Astrocyte of the cerebellum (primary cell): ENCODE results near the gene GPD1.

ENCODE experiments used
- DNase-seq: peaks from one replicate; pipeline ENCODE4 v3.0.0-alpha.2; 2011; ENCODE audit warnings: low read depth
- H3K4me3 ChIP-seq: 2 replicates; pipeline ENCODE4 v1.5.1; 2011; ENCODE audit warnings: mild to moderate bottlenecking, low read depth, low read length, moderate library complexity
- in situ Hi-C: cut with HindIII; loops from 2 replicates; pipeline ENCODE4 v1.10.0; 2017; ENCODE audit warnings: low sequenced_read_pairs
- TF ChIP-seq, protein P1 (sequence below): IDR thresholded peaks from 2 replicates; pipeline ENCODE4 v1.5.1; 2012; ENCODE audit warnings: low read length, low read depth, moderate library complexity, mild to moderate bottlenecking; ENCODE audit errors: missing control alignments

The GPD1 gene

DNA sequence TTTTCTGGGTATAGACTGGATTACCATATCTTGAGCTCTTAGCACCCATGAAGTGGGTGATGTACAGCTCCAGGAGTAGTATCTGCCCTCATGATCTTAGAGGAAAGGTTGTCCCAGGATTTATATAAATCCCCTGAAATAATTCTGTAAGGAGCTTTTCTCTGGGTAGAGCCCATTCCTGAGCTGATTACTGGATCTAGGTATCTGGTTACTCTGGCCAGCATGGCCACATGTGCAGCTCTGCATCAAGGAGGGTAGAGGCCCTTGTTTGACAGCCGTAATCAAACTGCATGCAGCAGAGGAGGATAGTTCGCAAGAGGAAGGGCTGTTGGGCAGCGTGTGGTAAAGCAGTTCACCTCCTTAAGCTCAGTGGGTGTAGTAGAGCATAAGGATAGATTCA, 16.7 kb downstream of the GPD1 start:
- in situ Hi-C loops: no loop called here
- TF ChIP-seq, protein P1, sequence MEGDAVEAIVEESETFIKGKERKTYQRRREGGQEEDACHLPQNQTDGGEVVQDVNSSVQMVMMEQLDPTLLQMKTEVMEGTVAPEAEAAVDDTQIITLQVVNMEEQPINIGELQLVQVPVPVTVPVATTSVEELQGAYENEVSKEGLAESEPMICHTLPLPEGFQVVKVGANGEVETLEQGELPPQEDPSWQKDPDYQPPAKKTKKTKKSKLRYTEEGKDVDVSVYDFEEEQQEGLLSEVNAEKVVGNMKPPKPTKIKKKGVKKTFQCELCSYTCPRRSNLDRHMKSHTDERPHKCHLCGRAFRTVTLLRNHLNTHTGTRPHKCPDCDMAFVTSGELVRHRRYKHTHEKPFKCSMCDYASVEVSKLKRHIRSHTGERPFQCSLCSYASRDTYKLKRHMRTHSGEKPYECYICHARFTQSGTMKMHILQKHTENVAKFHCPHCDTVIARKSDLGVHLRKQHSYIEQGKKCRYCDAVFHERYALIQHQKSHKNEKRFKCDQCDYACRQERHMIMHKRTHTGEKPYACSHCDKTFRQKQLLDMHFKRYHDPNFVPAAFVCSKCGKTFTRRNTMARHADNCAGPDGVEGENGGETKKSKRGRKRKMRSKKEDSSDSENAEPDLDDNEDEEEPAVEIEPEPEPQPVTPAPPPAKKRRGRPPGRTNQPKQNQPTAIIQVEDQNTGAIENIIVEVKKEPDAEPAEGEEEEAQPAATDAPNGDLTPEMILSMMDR: no peak
- no peak for DNase-seq
- no peak overlapping the region for H3K4me3 ChIP-seq

GRCh38 chr12:50120953-50121352, 17.1 kb downstream of the GPD1 start:
- H3K4me3 ChIP-seq: no peak overlapping the region
- DNase-seq: no peak
- TF ChIP-seq, protein P1: no peak
- in situ Hi-C loops: no loop called here

DNA sequence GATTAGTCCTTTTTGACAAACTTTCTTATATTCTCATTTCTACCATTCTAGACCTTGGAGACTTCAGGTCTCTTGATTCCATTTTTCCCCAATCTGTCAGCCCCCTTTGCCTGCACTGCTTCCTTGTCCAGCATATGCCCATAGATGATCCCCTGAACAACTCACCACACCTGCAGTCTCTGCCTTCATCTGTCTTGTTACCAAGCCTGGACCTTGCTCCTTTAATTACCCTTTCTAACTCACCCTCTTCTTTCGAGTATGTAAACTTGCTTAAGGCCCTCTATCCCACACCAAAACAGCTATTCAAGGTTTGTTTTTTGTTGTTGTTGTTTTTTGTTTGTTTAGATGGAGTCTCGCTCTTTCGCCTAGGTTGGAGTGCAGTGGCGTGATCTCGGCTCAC, 17.8 kb downstream of the GPD1 start:
- in situ Hi-C loops: no loop called here
- no peak for DNase-seq
- no peak overlapping the region for H3K4me3 ChIP-seq
- TF ChIP-seq, protein P1: no peak

DNA sequence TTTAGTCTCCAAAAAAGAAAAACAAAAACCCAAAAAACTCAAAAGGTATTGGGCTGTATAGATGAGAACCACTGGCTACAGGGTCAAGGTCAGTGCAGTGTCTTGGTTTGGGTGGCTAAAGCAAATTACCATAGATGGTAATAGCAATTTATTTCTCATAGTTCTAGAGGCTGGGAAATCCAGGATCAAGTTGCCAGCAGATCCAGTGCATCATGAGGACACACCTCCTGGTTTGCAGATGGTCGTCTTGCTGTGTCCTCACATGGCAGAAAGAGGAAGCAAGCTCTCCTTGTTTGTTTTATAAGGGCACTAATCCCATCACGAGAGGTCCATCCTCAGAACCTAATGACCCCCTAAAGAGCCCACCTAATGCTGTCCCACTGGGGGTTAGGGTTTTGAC, 19.4 kb downstream of the GPD1 start:
- TF ChIP-seq, protein P1: no peak
- in situ Hi-C loops: no loop called here
- no peak for DNase-seq

DNA sequence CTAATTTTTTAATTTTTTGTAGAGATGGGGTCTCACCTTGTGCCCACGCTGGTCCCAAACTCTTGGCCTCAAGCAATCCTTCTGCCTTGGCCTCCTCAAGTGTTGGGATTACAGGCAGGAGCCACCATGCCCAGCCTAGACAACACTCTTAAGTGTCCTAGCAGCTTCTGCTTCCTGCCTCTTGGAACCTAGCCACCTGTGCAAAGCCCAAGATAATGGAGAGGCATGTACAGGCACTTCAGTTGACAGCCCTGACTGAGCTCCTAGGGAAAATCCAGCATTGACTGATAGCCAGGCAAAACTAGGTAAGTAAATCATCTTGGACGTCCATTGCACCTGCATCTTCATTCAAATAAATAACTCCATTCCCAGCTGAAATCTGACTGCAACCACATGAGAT, 23.7 kb downstream of the GPD1 start:
- in situ Hi-C loops: no loop called here
- H3K4me3 ChIP-seq: no peak overlapping the region

More for the DNA sequence above, 19.4 kb downstream of the GPD1 start:
- no peak overlapping the region for H3K4me3 ChIP-seq

GRCh38 chr12:50129290-50129689, 25.5 kb downstream of the GPD1 start:
- TF ChIP-seq, protein P1: no peak
- no peak for DNase-seq
- in situ Hi-C loops: no loop called here
- no peak overlapping the region for H3K4me3 ChIP-seq

More for the DNA sequence above, 23.7 kb downstream of the GPD1 start:
- TF ChIP-seq, protein P1: no peak
- DNase-seq: no peak
